A549 (cell line): ENCODE measurements around the gene SST. TPM values are rescaled to one million over a fixed set of nuclear protein-coding genes. Genes with fewer than 3 reads are reported as not detected.

ENCODE experiments used
- ATAC-seq, 2 experiments: fragments of 200-7000 bp in 1 of 2; fragments of >200 bp in 1 of 2; cut with Nextera tagmentation in 1 of 2; cut with Tn5 transposase in 1 of 2; 3 replicates each; pipeline versions ENCODE4 v1.8.0 to v1.9.1; 2018 to 2020; ENCODE audit warnings: mild to moderate bottlenecking in 1 of 2, moderate library complexity in 1 of 2
- CTCF ChIA-PET: fragments of 300-600 bp; sonication (Branson Sonifier 250); formaldehyde crosslinking; extraction: SDS; loops from one replicate; lab custom pipeline; 2021; ENCODE audit warnings: antibody characterized with exemption, inconsistent platforms; lab: Yijun Ruan, JAX
- POLR2A ChIA-PET: fragments of 350-600 bp; formaldehyde crosslinking; extraction: SDS; loops from one replicate; lab custom pipeline; 2021; ENCODE audit warnings: antibody characterized with exemption, inconsistent platforms; lab: Yijun Ruan, JAX
- DNase-seq, 2 experiments: peaks; one replicate each; pipeline versions ENCODE4 v3.0.0 to v3.0.0-alpha.2; 2011 to 2016; ENCODE audit warnings: low read depth in 1 of 2, low spot score in 1 of 2
- FAIRE-seq: peaks from 2 replicates; lab custom pipeline; 2011; peaks lifted over from hg19 to GRCh38; lab: Jason Lieb, UNC
- H3K27ac ChIP-seq, 2 experiments: fragments of >200 bp; sonication (Bioruptor Twin); formaldehyde crosslinking; 3 replicates each; pipeline ENCODE4 v1.5.1; 2016 to 2017
- H3K4me1 ChIP-seq: fragments of >200 bp; sonication (Bioruptor Twin); formaldehyde crosslinking; 3 replicates; pipeline ENCODE4 v1.6.1; 2016
- H3K4me2 ChIP-seq: fragments of >200 bp; sonication (Bioruptor Twin); formaldehyde crosslinking; 3 replicates; pipeline ENCODE4 v1.6.1; 2016
- H3K4me3 ChIP-seq: fragments of >200 bp; sonication (Bioruptor Twin); formaldehyde crosslinking; 3 replicates; pipeline ENCODE4 v1.5.1; 2016
- H3K9me3 ChIP-seq: fragments of >200 bp; sonication (Bioruptor Twin); formaldehyde crosslinking; 3 replicates; pipeline ENCODE4 v1.6.1; 2016
- ATOH8 ChIP-seq: fragments of 250-450 bp; sonication (Bioruptor Pico); IDR thresholded peaks from 2 replicates; pipeline ENCODE4 v1.5.0; 2020; ENCODE audit warnings: low read depth, mild to moderate bottlenecking, moderate library complexity
- BHLHE40 ChIP-seq: IDR thresholded peaks from 2 replicates; pipeline ENCODE4 v1.6.1; 2012; ENCODE audit warnings: low read depth, low read length, inconsistent platforms
- CBX2 ChIP-seq: fragments of 200-600 bp; sonication (generic); IDR thresholded peaks from 2 replicates; pipeline ENCODE4 v1.6.1; 2016; ENCODE audit warnings: low read depth, mild to moderate bottlenecking, borderline replicate concordance
- CBX8 ChIP-seq: fragments of 200-600 bp; sonication (generic); IDR thresholded peaks from 2 replicates; pipeline ENCODE4 v1.6.1; 2016
- EP300 ChIP-seq, 2 experiments: fragments of >200 bp; sonication (Bioruptor Twin); formaldehyde crosslinking; IDR thresholded peaks; 2 replicates in 1 of 2; 3 replicates in 1 of 2; pipeline ENCODE4 v1.6.1; 2016 to 2017
- ESRRA ChIP-seq: fragments of 150-350 bp; IDR thresholded peaks from 2 replicates; pipeline ENCODE4 v1.6.1; 2014; ENCODE audit warnings: mild to moderate bottlenecking, low read length, borderline replicate concordance
- FOSB ChIP-seq: fragments of 250-450 bp; sonication (Bioruptor Pico); IDR thresholded peaks from 2 replicates; pipeline ENCODE4 v1.5.0; 2020; ENCODE audit warnings: mild to moderate bottlenecking, moderate library complexity
- HOXA7 ChIP-seq: fragments of 250-450 bp; sonication (Bioruptor Pico); IDR thresholded peaks from 2 replicates; pipeline ENCODE4 v1.5.0; 2020; ENCODE audit warnings: mild to moderate bottlenecking, moderate library complexity
- HOXB5 ChIP-seq: fragments of 250-450 bp; sonication (Bioruptor Pico); IDR thresholded peaks from 2 replicates; pipeline ENCODE4 v1.5.0; 2020; ENCODE audit warnings: mild to moderate bottlenecking, moderate library complexity
- JUN ChIP-seq, 2 experiments: fragments of >200 bp; sonication (Bioruptor Twin); formaldehyde crosslinking; IDR thresholded peaks; 2 replicates in 1 of 2; 3 replicates in 1 of 2; pipeline ENCODE4 v1.6.1; 2016 to 2017
- JUNB ChIP-seq: fragments of >200 bp; sonication (Bioruptor Twin); formaldehyde crosslinking; IDR thresholded peaks from 2 replicates; pipeline ENCODE4 v1.6.1; 2016
- MAFK ChIP-seq: fragments of 450-650 bp; IDR thresholded peaks from 2 replicates; pipeline ENCODE4 v1.6.1; 2014; ENCODE audit not compliant: partially characterized antibody
- MAX ChIP-seq: IDR thresholded peaks from 2 replicates; pipeline ENCODE4 v1.6.1; 2012
- MYC ChIP-seq: IDR thresholded peaks from 2 replicates; pipeline ENCODE4 v1.6.1; 2012; ENCODE audit warnings: mild to moderate bottlenecking, inconsistent platforms, low read length, improper control_type of control experiment, borderline replicate concordance
- NFE2L2 ChIP-seq: fragments of 150-350 bp; conservative IDR thresholded peaks from 2 replicates; pipeline ENCODE4 v1.6.1; 2014; ENCODE audit warnings: low read length
- NR3C1 ChIP-seq: fragments of >200 bp; sonication (Bioruptor Twin); formaldehyde crosslinking; IDR thresholded peaks from 3 replicates; pipeline ENCODE4 v1.6.1; 2017
- PHF8 ChIP-seq: fragments of 200-600 bp; sonication (generic); IDR thresholded peaks from 2 replicates; pipeline ENCODE4 v1.6.1; 2016; ENCODE audit warnings: low read depth, mild to moderate bottlenecking, antibody characterized with exemption, moderate library complexity, borderline replicate concordance
- POLR2A ChIP-seq: IDR thresholded peaks from 2 replicates; pipeline ENCODE4 v1.6.1; 2012; ENCODE audit warnings: mild to moderate bottlenecking, low read length
- POLR2AphosphoS2 ChIP-seq: conservative IDR thresholded peaks from 2 replicates; pipeline ENCODE4 v1.6.1; 2012; ENCODE audit warnings: low read length, improper control_type of control experiment, inconsistent platforms
- RAD21 ChIP-seq, 2 experiments: fragments of >200 bp in 1 of 2; sonication (Bioruptor Twin) in 1 of 2; formaldehyde crosslinking in 1 of 2; IDR thresholded peaks in 1 of 2; conservative IDR thresholded peaks in 1 of 2; 2 replicates in 1 of 2; 3 replicates in 1 of 2; pipeline ENCODE4 v1.6.1; 2012 to 2018; ENCODE audit warnings: inconsistent platforms in 1 of 2
- SMC3 ChIP-seq: fragments of >200 bp; sonication (Bioruptor Twin); formaldehyde crosslinking; IDR thresholded peaks from 3 replicates; pipeline ENCODE4 v1.6.1; 2018; ENCODE audit warnings: inconsistent platforms
- SREBF2 ChIP-seq: fragments of 450-650 bp; IDR thresholded peaks from 2 replicates; pipeline ENCODE4 v1.6.1; 2014; ENCODE audit warnings: mild to moderate bottlenecking, moderate library complexity
- TFCP2L1 ChIP-seq: fragments of 250-450 bp; sonication (Bioruptor Pico); IDR thresholded peaks from 2 replicates; pipeline ENCODE4 v1.5.0; 2021; ENCODE audit warnings: mild to moderate bottlenecking
- TP53 ChIP-seq: fragments of 250-450 bp; sonication (Bioruptor Pico); IDR thresholded peaks from 2 replicates; pipeline ENCODE4 v1.5.0; 2021; ENCODE audit warnings: mild to moderate bottlenecking, moderate library complexity
- ZC3H11A ChIP-seq: fragments of 450-650 bp; IDR thresholded peaks from 2 replicates; pipeline ENCODE4 v1.6.1; 2014; ENCODE audit warnings: antibody characterized with exemption, mild to moderate bottlenecking
- WGBS: methylation state at CpG from one replicate; pipeline ENCODE4 v1.1.6; 2017; ENCODE audit errors: missing lambda C conversion rate; 5-methylcytosine and 5-hydroxymethylcytosine counted together
- polyA plus RNA-seq, 4 experiments: library from polyadenylated mRNA; depleted of rRNA in 3 of 4; stranded (reverse); fragments of >200 nt; fragmentation: RNase III in 1 of 4; extraction: RNeasy Plus Mini Kit Qiagen cat#74134 plus additional on column Dnase treatment in 1 of 4; gene quantifications; 2 replicates in 3 of 4; 3 replicates in 1 of 4; pipeline ENCODE4 v1.2.3, GENCODE V29; 2011 to 2017
- TF ChIP-seq, protein P1 (sequence below): fragments of >200 bp; sonication (Bioruptor Twin); formaldehyde crosslinking; IDR thresholded peaks from 3 replicates; pipeline ENCODE4 v1.5.1; 2016
- TF ChIP-seq, protein P2 (sequence below): fragments of >200 bp; sonication (Bioruptor Twin); formaldehyde crosslinking; IDR thresholded peaks from 3 replicates; pipeline ENCODE4 v1.6.1; 2016
- TF ChIP-seq, protein P3 (sequence below): fragments of 250-450 bp; sonication (Bioruptor Pico); IDR thresholded peaks from 2 replicates; pipeline ENCODE4 v1.5.0; 2021; ENCODE audit warnings: mild to moderate bottlenecking, moderate library complexity, borderline replicate concordance

The SST gene
- polyA plus RNA-seq, 2 of the 4 experiments (the other 2 are of a cell fraction) = not detected

DNA sequence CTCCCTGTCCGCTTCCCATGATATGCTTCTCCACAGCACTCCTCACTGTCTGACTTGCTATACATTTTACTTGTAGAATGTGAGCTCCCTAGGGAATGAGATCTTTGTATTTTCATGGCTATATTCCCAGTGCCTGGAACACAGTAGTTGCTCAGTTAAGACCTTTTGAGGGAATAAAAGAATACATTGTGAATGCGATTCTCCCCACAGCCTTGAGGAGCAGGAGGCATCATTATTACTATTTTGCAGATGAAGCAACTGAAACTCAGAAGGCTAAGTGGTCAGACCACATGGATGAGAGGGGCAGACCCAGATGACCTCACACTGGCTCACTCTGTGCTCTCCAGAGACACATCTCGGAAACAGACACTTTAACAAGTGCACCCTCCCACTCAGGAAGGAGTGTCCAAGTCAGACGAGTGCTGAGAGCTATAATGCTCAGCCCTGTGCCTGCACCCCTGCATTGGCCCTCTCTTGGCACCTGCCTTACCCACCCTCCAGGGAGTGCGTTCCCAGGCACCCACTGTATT lies 46.8 kb downstream of the SST start:
- no peak for ATAC-seq
- Histone ChIP-seq H3K27ac (no peak overlapping the region), H3K9me3 (no peaks in the 10 kb centered on the region), H3K4me3 (no peak overlapping the region), H3K4me2 (no peak overlapping the region), H3K4me1 (no peaks in the 10 kb centered on the region)
- POLR2A ChIA-PET = no interaction called here
- 16% methylated on average over 5 of the region's 5 CpGs for WGBS
- no peak for DNase-seq
- TF ChIP-seq ATOH8 (CRISPR knock-in tag) = no peak
- TF ChIP-seq POLR2A = no peak
- TF ChIP-seq ESRRA = no peak
- no peak for TF ChIP-seq FOSB (CRISPR knock-in tag)
- TF ChIP-seq JUNB = no peak
- no peak for TF ChIP-seq CBX2
- TF ChIP-seq EP300 (IDR thresholded peaks at IDR 0.05) = no peak
- TF ChIP-seq TP53 (CRISPR knock-in tag) = no peak
- no peak for TF ChIP-seq TFCP2L1
- no peak for FAIRE-seq
- CTCF ChIA-PET = no interaction called here

DNA sequence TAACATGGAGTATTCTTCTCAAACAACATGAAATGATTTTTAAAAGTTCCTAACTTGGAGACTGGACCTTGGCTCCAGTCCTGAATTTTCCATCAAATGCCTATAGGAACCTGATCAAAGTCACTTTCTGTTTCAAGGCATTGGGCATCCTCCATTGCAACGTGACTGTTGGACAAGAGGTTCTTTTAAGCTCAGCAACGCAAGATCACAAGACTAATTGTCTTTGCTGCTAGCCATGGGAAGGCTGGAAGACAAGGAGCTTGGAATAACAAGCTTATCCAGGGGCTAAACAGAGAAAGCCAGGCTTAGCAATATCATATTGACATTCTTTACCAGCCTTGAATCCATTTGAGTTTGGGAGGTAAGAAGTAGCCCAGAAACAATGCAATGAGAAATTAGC lies 48.3 kb downstream of the SST start:
- POLR2A ChIA-PET = no interaction called here
- no peak overlapping the region for H3K4me3 ChIP-seq
- no peak for TF ChIP-seq BHLHE40
- no peak for TF ChIP-seq HOXA7 (CRISPR knock-in tag)
- TF ChIP-seq JUN (IDR thresholded peaks at IDR 0.05) = no peak
- TF ChIP-seq CBX8 = no peak
- no peak for TF ChIP-seq HOXB5 (CRISPR knock-in tag)
- no peak for TF ChIP-seq SREBF2
- no peak for TF ChIP-seq MAX
- TF ChIP-seq POLR2AphosphoS2 = no peak
- TF ChIP-seq PHF8 = no peak
- TF ChIP-seq SMC3 = no peak
- TF ChIP-seq, protein P1, sequence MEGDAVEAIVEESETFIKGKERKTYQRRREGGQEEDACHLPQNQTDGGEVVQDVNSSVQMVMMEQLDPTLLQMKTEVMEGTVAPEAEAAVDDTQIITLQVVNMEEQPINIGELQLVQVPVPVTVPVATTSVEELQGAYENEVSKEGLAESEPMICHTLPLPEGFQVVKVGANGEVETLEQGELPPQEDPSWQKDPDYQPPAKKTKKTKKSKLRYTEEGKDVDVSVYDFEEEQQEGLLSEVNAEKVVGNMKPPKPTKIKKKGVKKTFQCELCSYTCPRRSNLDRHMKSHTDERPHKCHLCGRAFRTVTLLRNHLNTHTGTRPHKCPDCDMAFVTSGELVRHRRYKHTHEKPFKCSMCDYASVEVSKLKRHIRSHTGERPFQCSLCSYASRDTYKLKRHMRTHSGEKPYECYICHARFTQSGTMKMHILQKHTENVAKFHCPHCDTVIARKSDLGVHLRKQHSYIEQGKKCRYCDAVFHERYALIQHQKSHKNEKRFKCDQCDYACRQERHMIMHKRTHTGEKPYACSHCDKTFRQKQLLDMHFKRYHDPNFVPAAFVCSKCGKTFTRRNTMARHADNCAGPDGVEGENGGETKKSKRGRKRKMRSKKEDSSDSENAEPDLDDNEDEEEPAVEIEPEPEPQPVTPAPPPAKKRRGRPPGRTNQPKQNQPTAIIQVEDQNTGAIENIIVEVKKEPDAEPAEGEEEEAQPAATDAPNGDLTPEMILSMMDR = no peak
- TF ChIP-seq MYC = no peak
- TF ChIP-seq RAD21 (conservative IDR thresholded peaks at IDR 0.05 in 1 of 2, IDR thresholded peaks at IDR 0.05 in 1 of 2) = no peak
- TF ChIP-seq NR3C1 = no peak
- TF ChIP-seq, all 56 proteins: peak for 0
- Histone ChIP-seq H3K4me2 (no peak overlapping the region), H3K9me3 (no peaks in the 10 kb centered on the region), H3K4me1 (no peaks in the 10 kb centered on the region), H3K27ac (no peak overlapping the region)
- FAIRE-seq = no peak
- CTCF ChIA-PET = interaction anchor here (1.4 kb wide), 1 partner anchor 303 kb away, joined by 3 read pairs; no protein-coding TSS in a partner anchor
- DNase-seq = no peak
- ATAC-seq = no peak
- WGBS = 6% methylated on average over 2 of the region's 2 CpGs

GRCh38 chr3:187619461-187619860 lies 50.7 kb downstream of the SST start:
- TF ChIP-seq MAFK (no peak), PHF8 (no peak), ATOH8 (CRISPR knock-in tag) (no peak), NFE2L2 (no peak), ESRRA (no peak), ZC3H11A (no peak)
- TF ChIP-seq, protein P2, sequence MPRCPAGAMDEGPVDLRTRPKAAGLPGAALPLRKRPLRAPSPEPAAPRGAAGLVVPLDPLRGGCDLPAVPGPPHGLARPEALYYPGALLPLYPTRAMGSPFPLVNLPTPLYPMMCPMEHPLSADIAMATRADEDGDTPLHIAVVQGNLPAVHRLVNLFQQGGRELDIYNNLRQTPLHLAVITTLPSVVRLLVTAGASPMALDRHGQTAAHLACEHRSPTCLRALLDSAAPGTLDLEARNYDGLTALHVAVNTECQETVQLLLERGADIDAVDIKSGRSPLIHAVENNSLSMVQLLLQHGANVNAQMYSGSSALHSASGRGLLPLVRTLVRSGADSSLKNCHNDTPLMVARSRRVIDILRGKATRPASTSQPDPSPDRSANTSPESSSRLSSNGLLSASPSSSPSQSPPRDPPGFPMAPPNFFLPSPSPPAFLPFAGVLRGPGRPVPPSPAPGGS = no peak
- TF ChIP-seq, protein P3, sequence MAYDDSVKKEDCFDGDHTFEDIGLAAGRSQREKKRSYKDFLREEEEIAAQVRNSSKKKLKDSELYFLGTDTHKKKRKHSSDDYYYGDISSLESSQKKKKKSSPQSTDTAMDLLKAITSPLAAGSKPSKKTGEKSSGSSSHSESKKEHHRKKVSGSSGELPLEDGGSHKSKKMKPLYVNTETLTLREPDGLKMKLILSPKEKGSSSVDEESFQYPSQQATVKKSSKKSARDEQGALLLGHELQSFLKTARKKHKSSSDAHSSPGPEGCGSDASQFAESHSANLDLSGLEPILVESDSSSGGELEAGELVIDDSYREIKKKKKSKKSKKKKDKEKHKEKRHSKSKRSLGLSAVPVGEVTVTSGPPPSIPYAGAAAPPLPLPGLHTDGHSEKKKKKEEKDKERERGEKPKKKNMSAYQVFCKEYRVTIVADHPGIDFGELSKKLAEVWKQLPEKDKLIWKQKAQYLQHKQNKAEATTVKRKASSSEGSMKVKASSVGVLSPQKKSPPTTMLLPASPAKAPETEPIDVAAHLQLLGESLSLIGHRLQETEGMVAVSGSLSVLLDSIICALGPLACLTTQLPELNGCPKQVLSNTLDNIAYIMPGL (CRISPR knock-in tag) = no peak
- ATAC-seq = no peak
- Histone ChIP-seq H3K4me3 (no peak overlapping the region), H3K27ac (no peak overlapping the region), H3K4me2 (no peak overlapping the region), H3K9me3 (no peaks in the 10 kb centered on the region), H3K4me1 (no peaks in the 10 kb centered on the region)
- FAIRE-seq = no peak
- POLR2A ChIA-PET = no interaction called here
- CTCF ChIA-PET = interaction anchor here (1.8 kb wide), 1 partner anchor 60 kb away, joined by 5 read pairs; no protein-coding TSS in a partner anchor
- whole genome bisulfite sequencing = 36% methylated on average over 2 of the region's 2 CpGs
- DNase-seq = no peak
